OCI-LY7 (cell line): ENCODE results near the gene DVL1. TPM values are rescaled to one million over a fixed set of nuclear protein-coding genes. Genes with fewer than 3 reads are reported as not detected.
A peak's percentile ranks its signal among the peaks of the same experiment; 100 is the strongest.

Experiments
- BruUV-seq: library from RNA; stranded (reverse); fragments of 400-500 nt; replicated peaks from 2 replicates; lab custom pipeline; 2021; lab: Mats Ljungman, UMichigan
- CTCF ChIA-PET: fragments of 300-600 bp; sonication (Branson Sonifier 250); formaldehyde crosslinking; loops from one replicate; lab custom pipeline; 2022; ENCODE audit warnings: antibody characterized with exemption; ENCODE audit not compliant: unreplicated experiment; lab: Charles Lee
- POLR2A ChIA-PET: fragments of 300-600 bp; sonication (Branson Sonifier 250); formaldehyde crosslinking; loops from one replicate; lab custom pipeline; 2022; ENCODE audit warnings: antibody characterized with exemption; lab: Charles Lee
- DNase-seq: peaks from one replicate; pipeline ENCODE4 v3.0.0-alpha.2; 2015; ENCODE audit warnings: low spot score
- H2AFZ ChIP-seq: fragments of 200-600 bp; sonication (generic), shearing (Covaris generic); 2 replicates; pipeline ENCODE4 v1.6.1; 2014; ENCODE audit warnings: mild to moderate bottlenecking, antibody characterized with exemption, low read length, moderate library complexity
- H3K27ac ChIP-seq: fragments of 200-600 bp; sonication (generic); 2 replicates; pipeline ENCODE4 v1.5.1; 2014; ENCODE audit warnings: mixed run types, low read depth, mild to moderate bottlenecking, moderate library complexity, low read length, inconsistent platforms; ENCODE audit not compliant: poor library complexity, severe bottlenecking
- H3K36me3 ChIP-seq: fragments of 200-600 bp; sonication (generic); 2 replicates; pipeline ENCODE4 v1.6.1; 2014; ENCODE audit warnings: mild to moderate bottlenecking, antibody characterized with exemption, low read length, moderate library complexity, mixed read lengths; ENCODE audit not compliant: insufficient read depth
- H3K4me1 ChIP-seq: fragments of 200-600 bp; sonication (generic); 2 replicates; pipeline ENCODE4 v1.5.1; 2014; ENCODE audit warnings: mild to moderate bottlenecking, low read length; ENCODE audit not compliant: insufficient read depth, poor library complexity, severe bottlenecking
- H3K4me2 ChIP-seq: fragments of 200-600 bp; sonication (generic); 2 replicates; pipeline ENCODE4 v1.6.1; 2014; ENCODE audit warnings: mild to moderate bottlenecking, low read length
- H3K4me3 ChIP-seq: fragments of 200-600 bp; sonication (generic); 2 replicates; pipeline ENCODE4 v1.5.1; 2014; ENCODE audit warnings: mild to moderate bottlenecking, low read depth, low read length; ENCODE audit not compliant: poor library complexity, severe bottlenecking
- H3K79me2 ChIP-seq: fragments of 200-600 bp; sonication (generic); 2 replicates; pipeline ENCODE4 v1.6.1; 2016; ENCODE audit warnings: low read depth, mild to moderate bottlenecking, low read length, moderate library complexity, mixed read lengths; ENCODE audit not compliant: insufficient read depth
- H3K9me2 ChIP-seq: fragments of 200-600 bp; sonication (generic); 2 replicates; pipeline ENCODE4 v1.6.1; 2016; ENCODE audit warnings: mild to moderate bottlenecking, low read length, mixed read lengths; ENCODE audit not compliant: insufficient read depth
- H3K9me3 ChIP-seq: fragments of 200-600 bp; sonication (generic); 2 replicates; pipeline ENCODE4 v1.6.1; 2014; ENCODE audit warnings: mild to moderate bottlenecking, mixed run types, low read length, mixed read lengths
- H4K20me1 ChIP-seq: fragments of 200-600 bp; sonication (generic); 2 replicates; pipeline ENCODE4 v1.6.1; 2014; ENCODE audit warnings: mild to moderate bottlenecking, antibody characterized with exemption, low read length, moderate library complexity, mixed read lengths; ENCODE audit not compliant: insufficient read depth
- EZH2phosphoT487 ChIP-seq: fragments of 200-600 bp; sonication (generic); IDR thresholded peaks from 2 replicates; pipeline ENCODE4 v1.6.1; 2018; ENCODE audit warnings: low read depth, borderline replicate concordance, mild to moderate bottlenecking, mixed run types, antibody characterized with exemption, low read length, moderate library complexity, mixed read lengths
- intact Hi-C: fragments of 100-400 bp; cut with micrococcal nuclease; formaldehyde crosslinking; loops from one replicate; pipeline ENCODE4 v1.10.0; 2022; ENCODE audit not compliant: unreplicated experiment
- total RNA-seq, 2 experiments: library from RNA; depleted of rRNA in 1 of 2; stranded (reverse); fragments of >200 nt in 1 of 2; shearing (Covaris generic) in 1 of 2; gene quantifications; 2 replicates each; pipeline ENCODE4 v1.2.3, GENCODE V29; 2014 to 2022
- TF ChIP-seq, protein P1 (sequence below): fragments of 200-600 bp; sonication (generic); conservative IDR thresholded peaks from 2 replicates; pipeline ENCODE4 v1.5.1; 2014; ENCODE audit warnings: mild to moderate bottlenecking, antibody characterized with exemption, low read length, moderate library complexity, mixed read lengths

The DVL1 gene
- total RNA-seq, 2 experiments from 2014 or later = 27.8 to 47.1 TPM

DNA sequence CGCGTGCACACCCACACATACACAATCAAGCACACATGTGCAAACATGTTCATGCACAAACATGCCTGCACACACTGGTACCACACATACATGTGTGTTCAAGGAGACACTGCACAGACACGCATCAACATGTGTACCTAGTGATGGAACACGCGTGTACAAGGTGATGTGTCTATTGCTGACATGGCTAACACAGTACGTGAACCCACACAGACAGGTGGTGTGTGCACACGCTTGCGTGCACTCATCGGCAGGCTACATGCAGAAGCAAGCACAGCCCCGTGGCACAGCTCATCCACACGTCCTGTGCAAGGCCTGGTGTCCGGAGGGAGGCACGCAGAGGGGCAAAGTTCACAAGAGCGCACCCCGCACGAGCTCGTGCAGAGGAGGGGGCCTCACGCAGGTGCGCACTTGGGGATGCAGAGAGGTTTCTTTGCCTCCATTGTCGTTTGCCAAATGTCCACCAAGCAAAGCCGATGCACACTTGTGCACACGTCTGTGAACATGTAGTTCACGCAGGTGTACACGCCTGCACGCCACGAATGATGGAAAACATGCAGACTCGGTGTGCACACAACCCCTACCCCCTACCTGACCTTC, 42.5 kb downstream of the DVL1 start:
- peaks cover 5% of the 10 kb centered on the region; the same call in 1 of the 2 replicates for H4K20me1 ChIP-seq
- peaks cover 25% of the 10 kb centered on the region for H3K36me3 ChIP-seq
- H3K4me1 ChIP-seq = peaks cover 35% of the 10 kb centered on the region
- ChIA-PET POLR2A (no interaction called here), CTCF (no interaction called here)
- H3K4me2 ChIP-seq = peak overlapping the region; percentile 99
- no peaks in the 10 kb centered on the region for H3K9me3 ChIP-seq
- H2AFZ ChIP-seq = no peak overlapping the region
- no peak overlapping the region for H3K27ac ChIP-seq
- TF ChIP-seq, protein P1, sequence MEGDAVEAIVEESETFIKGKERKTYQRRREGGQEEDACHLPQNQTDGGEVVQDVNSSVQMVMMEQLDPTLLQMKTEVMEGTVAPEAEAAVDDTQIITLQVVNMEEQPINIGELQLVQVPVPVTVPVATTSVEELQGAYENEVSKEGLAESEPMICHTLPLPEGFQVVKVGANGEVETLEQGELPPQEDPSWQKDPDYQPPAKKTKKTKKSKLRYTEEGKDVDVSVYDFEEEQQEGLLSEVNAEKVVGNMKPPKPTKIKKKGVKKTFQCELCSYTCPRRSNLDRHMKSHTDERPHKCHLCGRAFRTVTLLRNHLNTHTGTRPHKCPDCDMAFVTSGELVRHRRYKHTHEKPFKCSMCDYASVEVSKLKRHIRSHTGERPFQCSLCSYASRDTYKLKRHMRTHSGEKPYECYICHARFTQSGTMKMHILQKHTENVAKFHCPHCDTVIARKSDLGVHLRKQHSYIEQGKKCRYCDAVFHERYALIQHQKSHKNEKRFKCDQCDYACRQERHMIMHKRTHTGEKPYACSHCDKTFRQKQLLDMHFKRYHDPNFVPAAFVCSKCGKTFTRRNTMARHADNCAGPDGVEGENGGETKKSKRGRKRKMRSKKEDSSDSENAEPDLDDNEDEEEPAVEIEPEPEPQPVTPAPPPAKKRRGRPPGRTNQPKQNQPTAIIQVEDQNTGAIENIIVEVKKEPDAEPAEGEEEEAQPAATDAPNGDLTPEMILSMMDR = no peak
- no peak for TF ChIP-seq EZH2phosphoT487
- no peaks in the 10 kb centered on the region; the same call in 1 of the 2 replicates for H3K79me2 ChIP-seq
- H3K4me3 ChIP-seq = peak overlapping the region; percentile 89
- no TSS peak for BruUV-seq
- no peaks in the 10 kb centered on the region for H3K9me2 ChIP-seq
- intact Hi-C loops = loop anchor here (5.0 kb wide), 3 partner anchors 74 to 274 kb away; partner anchors contain the start of genes B3GALT6, C1orf159 and SDF4
- no peak for DNase-seq

DNA sequence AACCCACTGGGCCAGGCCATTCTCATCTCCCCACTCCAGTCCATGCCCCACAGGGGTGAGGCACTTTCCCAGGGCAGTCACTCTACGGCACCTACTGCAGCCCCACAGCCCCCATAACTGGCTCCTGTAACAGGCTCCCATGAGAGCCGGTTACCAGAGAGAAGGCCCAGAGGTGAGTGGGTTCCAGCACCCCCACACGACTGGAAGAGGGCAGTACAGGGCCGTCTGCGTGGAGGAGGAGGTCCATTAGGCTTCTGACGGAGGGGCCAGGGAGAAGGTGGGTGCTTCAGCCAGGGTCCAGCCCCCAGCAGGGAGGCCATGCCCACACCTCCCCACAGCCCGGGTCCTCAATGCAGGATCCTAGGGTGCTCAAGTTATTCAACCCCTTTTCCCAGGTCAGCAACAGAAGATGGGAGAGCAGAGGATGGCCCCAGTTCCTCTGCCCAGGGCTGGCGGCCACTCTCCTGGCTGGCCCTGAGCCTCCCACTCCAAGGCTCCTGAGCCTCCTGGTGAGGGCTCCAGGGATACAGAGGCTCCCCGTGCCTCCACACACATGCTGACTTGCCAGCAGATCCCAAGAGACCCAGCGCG, 43.1 kb downstream of the DVL1 start:
- Histone ChIP-seq H3K4me2 (peak overlapping the region; percentile 99), H2AFZ (no peak overlapping the region), H4K20me1 (peaks cover 5% of the 10 kb centered on the region; the same call in 1 of the 2 replicates), H3K4me3 (peak overlapping the region; percentile 89), H3K27ac (peak overlapping the region; percentile 21), H3K79me2 (no peaks in the 10 kb centered on the region; the same call in 1 of the 2 replicates), H3K9me3 (no peaks in the 10 kb centered on the region), H3K36me3 (peaks cover 19% of the 10 kb centered on the region), H3K4me1 (peaks cover 35% of the 10 kb centered on the region), H3K9me2 (no peaks in the 10 kb centered on the region)
- no TSS peak for BruUV-seq
- POLR2A ChIA-PET = no interaction called here
- intact Hi-C loops = loop anchor here (5.0 kb wide), 3 partner anchors 74 to 274 kb away; partner anchors contain the start of genes B3GALT6, C1orf159 and SDF4
- CTCF ChIA-PET = no interaction called here
- TF ChIP-seq EZH2phosphoT487 = no peak
- TF ChIP-seq, protein P1 = peak; percentile 63
- peak; percentile 62 for DNase-seq
